Measurements from ENCODE around the gene SPATA6.
"Not testable (repeated sequence)": the region's sequence is repeated elsewhere in the genome, so short reads cannot be mapped to it uniquely, and the experiment has no call there.

SPATA6 gene

GRCh38 chr1:48356901-48357300 is 115.1 kb downstream of the SPATA6 start:
- DNase-seq (ENCODE audit: low spot score) = no peak

GRCh38 chr1:48344373-48344772 is 127.6 kb downstream of the SPATA6 start:
- DNase-seq (ENCODE audit: low spot score) = no peak

- no peak for DNase-seq (ENCODE audit: low spot score)
These were observed 130.8 kb downstream of the SPATA6 start for GRCh38 chr1:48341221-48341620.

GRCh38 chr1:48338257-48338656 is 133.7 kb downstream of the SPATA6 start:
- DNase-seq (ENCODE audit: low spot score) = no peak

GRCh38 chr1:48333316-48333715 is 138.7 kb downstream of the SPATA6 start:
- no peak for DNase-seq (ENCODE audit: low spot score)

- no peak for DNase-seq (ENCODE audit: low spot score)
These were observed 139.9 kb downstream of the SPATA6 start for GRCh38 chr1:48332115-48332514.

GRCh38 chr1:48329905-48330304 is 142.1 kb downstream of the SPATA6 start:
- DNase-seq (ENCODE audit: low spot score) = no peak

- DNase-seq (ENCODE audit: low spot score) = no peak
These were observed 142.5 kb downstream of the SPATA6 start for GRCh38 chr1:48329486-48329885.

GRCh38 chr1:48311829-48312228 is 160.2 kb downstream of the SPATA6 start:
- DNase-seq (ENCODE audit: low spot score) = not testable (repeated sequence)

- no peak for DNase-seq (ENCODE audit: low spot score)
These were observed 162.4 kb downstream of the SPATA6 start for GRCh38 chr1:48309564-48310082.

- no peak for DNase-seq (ENCODE audit: low spot score)
These were observed 169.4 kb downstream of the SPATA6 start for GRCh38 chr1:48302652-48303051.

- DNase-seq (ENCODE audit: low spot score) = no peak
These were observed 177.3 kb downstream of the SPATA6 start for GRCh38 chr1:48294656-48295055.

GRCh38 chr1:48294094-48294493 is 177.9 kb downstream of the SPATA6 start:
- not testable (repeated sequence) for DNase-seq (ENCODE audit: low spot score)

- no peak for DNase-seq (ENCODE audit: low spot score)
These were observed 179.3 kb downstream of the SPATA6 start for GRCh38 chr1:48292706-48293105.

GRCh38 chr1:48291421-48291820 is 180.6 kb downstream of the SPATA6 start:
- no peak for DNase-seq (ENCODE audit: low spot score)

GRCh38 chr1:48285525-48285924 is 186.5 kb downstream of the SPATA6 start:
- DNase-seq (ENCODE audit: low spot score) = no peak

- DNase-seq (ENCODE audit: low spot score) = not testable (repeated sequence)
These were observed 187.1 kb downstream of the SPATA6 start for GRCh38 chr1:48284696-48285420.

- DNase-seq (ENCODE audit: low spot score) = not testable (repeated sequence)
These were observed 189.7 kb downstream of the SPATA6 start for GRCh38 chr1:48282329-48282728.

GRCh38 chr1:48277437-48277836 is 194.6 kb downstream of the SPATA6 start:
- DNase-seq (ENCODE audit: low spot score) = not testable (repeated sequence)

- DNase-seq (ENCODE audit: low spot score) = no peak
These were observed 205.4 kb downstream of the SPATA6 start for GRCh38 chr1:48266576-48266975.

- DNase-seq (ENCODE audit: low spot score) = no peak
These were observed 209.0 kb downstream of the SPATA6 start for GRCh38 chr1:48263041-48263440.

- DNase-seq (ENCODE audit: low spot score) = no peak
These were observed 210.1 kb downstream of the SPATA6 start for GRCh38 chr1:48261881-48262400.

GRCh38 chr1:48258106-48258505 is 213.9 kb downstream of the SPATA6 start:
- DNase-seq (ENCODE audit: low spot score) = no peak

- DNase-seq (ENCODE audit: low spot score) = no peak
These were observed 217.8 kb downstream of the SPATA6 start for GRCh38 chr1:48254254-48254653.

Measured in GM03348 (cell line).